ENCODE data around the gene CFB.
"Not testable (repeated sequence)": the region's sequence is repeated elsewhere in the genome, so short reads cannot be mapped to it uniquely, and the experiment has no call there.

Gene CFB

GRCh38 chr6:31971993-31972708, 26.3 kb downstream of the CFB start, which contains the start of gene DXO:
DXO (minus strand) TSS chr6:31972138; CDS start chr6:31971675, 463 bp downstream.
- DNase-seq = peak; percentile 94

DNA sequence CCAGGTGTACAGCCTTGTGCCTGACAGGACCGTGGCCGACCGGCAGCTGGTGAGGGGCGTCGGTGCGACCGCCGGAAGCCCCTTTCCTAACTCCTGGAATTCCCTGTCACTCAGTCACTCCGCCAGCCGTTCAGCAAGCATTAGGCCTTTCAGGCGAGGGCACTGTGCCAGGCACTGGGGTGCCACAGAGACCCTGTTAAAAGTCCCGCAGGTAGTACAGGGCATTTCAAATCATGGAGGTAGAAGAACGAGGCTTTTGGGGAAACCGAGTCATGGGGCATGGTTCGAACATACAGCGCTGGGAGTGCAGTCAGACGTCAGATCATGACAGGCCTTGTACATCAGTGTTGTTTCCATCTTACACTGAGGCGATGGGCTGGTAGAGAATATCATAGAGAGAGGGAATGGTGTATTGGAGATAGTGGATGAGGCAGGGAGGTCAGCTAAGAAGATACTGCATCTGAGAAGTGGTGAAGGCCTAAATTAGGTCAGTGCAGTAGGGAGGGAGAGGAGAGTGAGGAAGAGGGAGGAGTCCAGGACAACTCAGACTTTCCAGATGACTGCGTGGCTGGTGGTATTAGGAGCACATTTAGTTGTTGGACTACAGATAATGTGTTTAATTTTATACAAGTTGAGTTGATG, 26.9 kb downstream of the CFB start:
- DNase-seq = no peak

GRCh38 chr6:31976065-31976464, 30.2 kb downstream of the CFB start:
- not testable (repeated sequence) for DNase-seq

DNA sequence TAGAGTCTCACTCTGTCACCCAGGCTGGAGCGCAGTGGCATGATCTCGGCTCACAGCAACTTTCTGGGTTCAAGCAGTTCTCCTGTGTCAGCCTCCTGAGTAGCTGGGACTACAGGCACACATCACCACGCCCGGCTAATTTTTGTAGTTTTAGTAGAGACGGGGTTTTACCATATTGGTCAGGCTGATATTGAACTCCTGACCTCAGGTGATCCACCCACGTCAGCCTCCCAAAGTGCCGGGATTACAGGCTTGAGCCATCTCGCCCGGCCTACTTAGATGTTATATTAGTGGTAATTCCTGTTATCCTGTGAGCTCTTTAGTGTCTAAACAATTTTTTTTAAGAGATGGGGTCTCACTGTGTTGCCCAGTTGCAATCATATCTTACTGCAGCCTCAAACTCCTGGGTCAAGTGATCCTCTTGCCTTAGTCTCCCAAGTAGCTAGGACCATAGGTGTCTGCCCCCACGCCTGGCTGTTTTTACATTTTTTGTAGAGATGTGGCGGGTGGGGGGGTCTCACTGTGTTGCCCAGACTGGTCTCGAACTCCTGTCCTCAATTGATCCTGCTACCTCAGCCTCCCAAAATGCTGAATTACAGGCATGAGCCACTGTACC, 32.0 kb downstream of the CFB start:
- DNase-seq = no peak

DNA sequence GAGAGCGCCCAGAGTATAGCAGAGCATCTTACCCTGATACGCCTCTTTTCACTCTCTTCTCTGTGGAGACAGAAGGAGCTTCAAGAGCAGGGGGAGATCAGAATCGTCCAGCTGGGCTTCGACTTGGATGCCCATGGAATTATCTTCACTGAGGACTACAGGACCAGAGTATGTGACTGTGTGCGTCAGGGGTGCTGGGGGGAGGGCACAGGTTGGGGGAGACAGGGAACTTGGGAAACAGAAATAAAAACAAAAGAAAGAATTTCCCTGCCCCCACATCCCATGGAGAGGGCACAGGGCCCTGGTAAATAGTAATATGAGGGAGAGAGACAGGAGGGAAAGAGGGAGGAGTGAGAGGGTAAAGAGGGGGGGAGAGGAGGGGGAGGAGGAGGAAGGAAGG, 32.9 kb downstream of the CFB start:
- no peak for DNase-seq

GRCh38 chr6:31979238-31979898, 33.5 kb downstream of the CFB start:
- no peak for DNase-seq

- not testable (repeated sequence) for DNase-seq
These were observed 34.4 kb downstream of the CFB start for GRCh38 chr6:31980195-31980876.

DNA sequence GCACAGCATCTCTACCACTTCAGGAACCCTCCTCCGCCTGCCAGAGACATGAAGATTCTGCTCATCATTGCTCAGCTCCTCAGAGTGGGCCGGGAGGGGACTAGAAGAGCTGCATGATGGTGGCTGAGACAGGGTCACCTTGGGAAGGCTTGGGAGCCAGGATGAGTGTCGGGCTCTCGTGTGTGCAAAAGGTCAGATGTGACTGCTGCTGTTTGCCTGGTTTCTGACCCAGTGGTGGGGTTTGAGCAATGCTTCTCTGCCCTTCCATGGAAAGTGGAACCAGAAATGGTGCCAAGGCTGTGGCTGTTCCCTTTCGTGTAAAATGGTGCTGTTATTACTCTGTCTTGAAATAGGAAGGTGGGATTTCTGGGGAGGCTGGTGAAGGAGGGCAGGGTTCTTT, 35.1 kb downstream of the CFB start:
- not testable (repeated sequence) for DNase-seq

DNA sequence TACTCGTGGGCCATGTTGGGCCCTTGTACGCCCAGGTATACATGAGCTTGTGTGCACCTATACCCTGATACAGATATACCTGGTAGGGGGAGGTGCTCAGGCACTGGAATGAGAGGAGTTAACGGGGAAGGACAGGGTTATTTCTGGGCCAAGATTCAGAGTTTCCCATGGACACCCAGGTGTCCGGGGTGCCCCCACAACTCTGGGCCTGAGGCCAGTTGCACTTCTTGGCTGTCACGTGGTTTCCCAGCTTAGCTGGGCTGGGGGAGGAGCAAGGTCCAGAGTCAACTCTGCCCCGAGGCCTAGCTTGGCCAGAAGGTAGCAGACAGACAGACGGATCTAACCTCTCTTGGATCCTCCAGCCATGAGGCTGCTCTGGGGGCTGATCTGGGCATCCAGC, 35.8 kb downstream of the CFB start, which contains the start of gene C4A:
C4A (plus strand) TSS at position 314 of the 400 bp plus-strand sequence; CDS start at position 365, 51 bp downstream.
- DNase-seq = not testable (repeated sequence)

DNA sequence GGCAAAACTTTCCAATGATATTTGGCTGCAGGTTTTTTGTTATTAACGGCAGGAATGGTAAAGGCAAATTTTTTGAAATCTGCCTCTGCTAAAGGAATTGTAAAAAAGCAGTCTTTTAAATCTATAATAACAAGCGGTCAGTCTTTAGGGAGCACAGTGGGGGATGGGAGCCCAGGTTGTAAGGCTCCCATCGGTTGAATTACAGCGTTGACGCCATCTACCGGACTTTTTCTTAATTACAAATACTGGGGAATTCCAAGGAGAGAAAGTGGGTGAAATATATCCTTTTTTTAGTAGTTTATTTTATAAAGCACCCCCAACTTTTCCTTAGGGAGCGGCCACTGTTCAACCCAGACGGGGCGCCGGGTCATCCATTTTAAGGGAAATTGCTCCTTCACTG, 43.5 kb downstream of the CFB start:
- DNase-seq = not testable (repeated sequence)

DNA sequence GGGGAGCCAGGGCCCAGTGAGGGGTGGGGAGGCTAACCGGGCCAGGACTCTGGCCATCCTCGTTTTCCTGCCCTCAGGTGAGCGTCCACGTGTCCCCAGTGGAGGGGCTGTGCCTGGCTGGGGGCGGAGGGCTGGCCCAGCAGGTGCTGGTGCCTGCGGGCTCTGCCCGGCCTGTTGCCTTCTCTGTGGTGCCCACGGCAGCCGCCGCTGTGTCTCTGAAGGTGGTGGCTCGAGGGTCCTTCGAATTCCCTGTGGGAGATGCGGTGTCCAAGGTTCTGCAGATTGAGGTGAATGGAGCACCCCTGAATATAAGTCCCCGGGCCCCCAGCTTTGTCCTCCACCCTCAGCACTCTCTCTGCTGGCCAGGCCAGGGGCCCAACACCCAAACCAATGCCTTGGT, 48.5 kb downstream of the CFB start:
- DNase-seq = not testable (repeated sequence)

GRCh38 chr6:31996385-31996784, 50.5 kb downstream of the CFB start:
- not testable (repeated sequence) for DNase-seq

All from activated gamma-delta T cell treated with Interleukin-2 at 50 U/mL for 16 hours (primary cell).